ENCODE data around the gene RNF145.
A peak's percentile ranks its signal among the peaks of the same experiment; 100 is the strongest.
"Not testable (repeated sequence)": the region's sequence is repeated elsewhere in the genome, so short reads cannot be mapped to it uniquely, and the experiment has no call there.

Gene RNF145

DNA sequence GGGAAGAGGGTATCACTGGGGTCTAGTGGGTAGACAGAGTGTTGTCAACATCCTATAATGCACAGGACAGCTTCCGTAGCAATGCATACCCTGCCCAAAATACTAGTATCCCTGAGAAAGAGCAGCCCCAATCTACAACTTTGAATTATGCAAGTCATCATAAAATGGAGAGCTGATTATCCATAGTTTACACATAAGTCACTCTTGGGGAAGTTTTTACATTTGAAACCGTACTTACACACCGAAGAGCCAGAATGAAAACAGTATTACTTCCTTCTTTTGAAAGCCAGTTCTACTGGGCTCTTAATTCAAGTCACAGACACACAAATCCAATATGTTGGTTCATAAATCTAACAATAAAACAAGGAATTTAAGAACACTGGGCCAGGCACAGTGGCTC, 21.6 kb downstream of the RNF145 start:
- no peak for DNase-seq

GRCh38 chr5:159186319-159186718, 23.0 kb downstream of the RNF145 start:
- no peak for DNase-seq

DNA sequence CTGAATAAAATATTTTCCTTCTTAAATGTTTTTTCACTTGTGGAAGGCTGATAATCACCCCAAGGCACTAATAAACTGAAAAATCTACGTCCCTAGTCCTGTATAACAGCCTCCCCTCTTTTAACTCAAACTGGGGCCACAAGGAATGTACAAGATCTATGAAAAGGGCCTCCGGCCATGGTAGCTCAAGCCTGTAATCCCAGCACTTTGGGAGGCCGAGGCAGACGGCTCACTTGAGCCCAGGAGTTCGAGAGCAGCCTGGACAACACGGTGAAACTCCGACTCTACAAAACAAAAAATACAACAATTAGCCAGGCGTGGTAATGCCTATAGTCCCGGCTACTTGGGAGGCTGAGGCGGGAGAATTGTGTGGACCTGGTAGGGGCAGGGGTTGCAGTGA, 23.6 kb downstream of the RNF145 start:
- no peak for DNase-seq

DNA sequence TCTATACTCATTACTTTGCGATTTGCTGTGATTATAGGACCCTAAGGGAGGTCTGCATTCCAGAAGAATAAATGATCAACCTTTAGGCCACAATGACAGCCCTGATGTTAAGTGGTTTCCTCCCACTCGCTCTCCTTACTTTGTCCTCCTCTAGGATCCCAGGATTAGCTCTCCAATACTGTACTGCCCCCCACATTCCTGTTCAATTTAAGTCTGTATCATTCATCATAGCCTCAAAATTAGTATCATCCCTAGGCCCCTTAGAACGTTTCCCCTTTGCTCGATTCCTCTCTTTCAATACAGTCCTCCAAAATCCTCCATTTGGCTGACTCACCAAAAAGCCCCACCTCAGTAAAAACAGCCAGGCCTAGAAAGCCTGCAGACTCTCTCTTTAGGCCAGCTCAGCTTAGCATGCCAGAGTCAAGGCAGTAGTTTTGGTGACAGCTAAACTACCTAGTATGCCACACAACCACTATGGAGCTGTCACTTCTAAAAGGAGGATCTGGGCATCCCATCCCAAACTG, 24.4 kb downstream of the RNF145 start:
- peak; percentile 97 for DNase-seq

- peak; percentile 48 for DNase-seq
These were observed 25.1 kb downstream of the RNF145 start for GRCh38 chr5:159184236-159184635.

- DNase-seq, result no peak
These were observed 26.1 kb downstream of the RNF145 start for GRCh38 chr5:159183247-159183646.

- DNase-seq, result peak; percentile 58
These were observed 26.7 kb downstream of the RNF145 start for GRCh38 chr5:159182691-159183090.

- no peak for DNase-seq
These were observed 27.7 kb downstream of the RNF145 start for GRCh38 chr5:159181651-159182050.

DNA sequence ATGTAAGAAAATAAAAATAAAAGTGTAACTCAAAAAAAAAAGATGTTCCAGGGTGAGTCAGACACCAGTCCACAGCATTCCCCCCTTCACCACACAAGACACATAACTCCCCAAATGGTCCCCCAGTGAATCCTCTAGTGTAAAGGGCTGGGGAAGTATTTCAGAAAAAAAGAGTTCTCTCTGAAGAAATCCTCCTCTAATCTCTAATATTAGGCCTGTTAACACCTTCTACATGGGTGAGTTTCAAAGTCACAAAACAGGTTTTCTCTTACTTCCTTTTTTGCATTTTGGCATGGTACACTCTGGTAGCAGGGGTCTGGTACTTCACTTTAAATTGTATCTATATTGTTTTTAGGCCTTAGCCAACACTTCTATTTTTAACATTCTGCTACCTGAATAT, 28.2 kb downstream of the RNF145 start:
- DNase-seq, result peak; percentile 60

GRCh38 chr5:159179529-159180305, 29.6 kb downstream of the RNF145 start:
- no peak for DNase-seq

DNA sequence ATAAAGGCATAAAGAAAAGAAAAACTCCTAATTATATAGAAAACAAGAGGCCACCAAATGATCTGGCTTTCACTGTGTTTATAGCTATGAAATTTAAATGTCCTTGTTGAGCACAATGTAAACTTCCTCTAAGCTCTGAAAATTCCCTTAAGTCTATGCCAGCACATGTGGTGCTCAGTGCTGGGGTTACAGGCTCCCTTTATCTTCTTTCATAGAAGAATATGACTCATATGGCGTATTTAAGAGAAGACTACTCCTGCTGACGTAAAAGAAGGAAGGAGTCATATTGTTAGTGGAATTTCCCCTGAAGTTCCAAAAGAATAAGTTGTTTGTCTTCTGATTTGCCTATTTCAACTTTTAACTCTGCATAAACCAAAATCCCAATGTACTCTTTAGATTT, 30.4 kb downstream of the RNF145 start:
- DNase-seq, result peak; percentile 95

- no peak for DNase-seq
These were observed 33.8 kb downstream of the RNF145 start for GRCh38 chr5:159175547-159175946.

DNA sequence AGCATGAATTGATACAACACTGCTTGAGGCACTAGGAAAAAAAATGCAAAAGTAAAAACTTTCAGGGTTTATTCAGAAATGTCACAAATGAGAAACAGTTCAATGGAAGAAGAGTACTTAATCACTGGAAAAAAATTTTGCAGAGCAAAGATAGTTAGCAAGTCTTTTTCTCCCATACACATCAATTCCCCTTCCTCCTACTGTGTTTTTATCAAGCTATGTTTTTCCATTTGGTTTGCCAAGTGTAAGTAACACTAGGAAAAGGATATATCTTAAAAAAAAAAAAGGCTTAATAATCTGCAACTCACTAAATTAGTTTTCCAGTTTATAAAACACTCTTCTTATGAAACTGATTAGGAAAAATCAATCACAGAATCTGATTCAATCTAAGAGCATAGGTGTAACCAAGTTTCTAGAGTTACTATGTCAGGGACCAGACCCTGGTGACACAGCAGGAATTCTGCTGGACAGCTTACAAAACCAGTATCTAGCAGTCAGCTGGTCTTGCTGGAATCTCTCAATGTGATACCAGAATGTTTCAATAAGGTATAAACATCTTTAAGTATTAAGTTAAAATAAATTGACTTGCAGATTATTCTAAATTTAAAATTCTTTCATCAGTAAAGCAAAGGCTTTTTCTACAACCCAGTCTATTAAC, 34.7 kb downstream of the RNF145 start:
- no peak for DNase-seq

DNA sequence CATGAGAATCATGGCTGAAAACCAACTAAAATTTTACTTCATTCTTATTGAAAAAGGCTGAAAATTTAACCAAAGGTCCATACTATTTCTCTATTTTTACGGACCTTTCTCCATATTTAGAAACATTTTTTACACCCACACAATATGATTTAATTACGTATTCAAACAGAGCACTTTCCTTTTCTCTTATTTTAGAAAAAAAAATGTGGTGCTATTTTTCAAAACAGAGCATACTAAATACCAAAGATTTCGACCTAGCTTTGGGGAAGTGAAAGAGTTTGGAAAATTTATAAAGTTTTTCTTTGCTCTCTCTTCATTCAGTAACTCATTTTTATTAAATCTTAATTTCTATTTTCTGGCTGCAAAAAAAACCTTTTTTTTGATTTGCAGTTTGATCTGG, 38.1 kb downstream of the RNF145 start:
- DNase-seq, result no peak

- DNase-seq, result no peak
These were observed 39.3 kb downstream of the RNF145 start for GRCh38 chr5:159170021-159170420.

- DNase-seq, result no peak
These were observed 42.9 kb downstream of the RNF145 start for GRCh38 chr5:159166416-159166815.

DNA sequence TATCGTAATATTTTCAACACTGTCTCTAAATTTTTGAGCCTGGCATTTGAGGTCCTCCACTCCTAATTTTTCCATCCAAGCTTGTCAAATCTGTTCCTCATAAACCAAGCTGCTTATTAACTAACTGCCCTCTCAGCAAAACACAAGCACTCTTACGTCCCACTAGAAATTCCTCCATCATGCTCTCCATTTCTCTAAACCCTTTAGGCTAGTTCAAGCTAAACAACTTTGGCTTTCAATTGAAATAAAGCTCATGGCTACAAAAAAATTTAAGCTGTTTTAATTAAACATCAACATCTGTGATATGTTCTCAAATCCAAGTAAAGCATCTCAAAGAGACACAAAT, 45.7 kb downstream of the RNF145 start:
- no peak for DNase-seq

GRCh38 chr5:159163027-159163700, 46.2 kb downstream of the RNF145 start:
- peak; percentile 92 for DNase-seq

DNA sequence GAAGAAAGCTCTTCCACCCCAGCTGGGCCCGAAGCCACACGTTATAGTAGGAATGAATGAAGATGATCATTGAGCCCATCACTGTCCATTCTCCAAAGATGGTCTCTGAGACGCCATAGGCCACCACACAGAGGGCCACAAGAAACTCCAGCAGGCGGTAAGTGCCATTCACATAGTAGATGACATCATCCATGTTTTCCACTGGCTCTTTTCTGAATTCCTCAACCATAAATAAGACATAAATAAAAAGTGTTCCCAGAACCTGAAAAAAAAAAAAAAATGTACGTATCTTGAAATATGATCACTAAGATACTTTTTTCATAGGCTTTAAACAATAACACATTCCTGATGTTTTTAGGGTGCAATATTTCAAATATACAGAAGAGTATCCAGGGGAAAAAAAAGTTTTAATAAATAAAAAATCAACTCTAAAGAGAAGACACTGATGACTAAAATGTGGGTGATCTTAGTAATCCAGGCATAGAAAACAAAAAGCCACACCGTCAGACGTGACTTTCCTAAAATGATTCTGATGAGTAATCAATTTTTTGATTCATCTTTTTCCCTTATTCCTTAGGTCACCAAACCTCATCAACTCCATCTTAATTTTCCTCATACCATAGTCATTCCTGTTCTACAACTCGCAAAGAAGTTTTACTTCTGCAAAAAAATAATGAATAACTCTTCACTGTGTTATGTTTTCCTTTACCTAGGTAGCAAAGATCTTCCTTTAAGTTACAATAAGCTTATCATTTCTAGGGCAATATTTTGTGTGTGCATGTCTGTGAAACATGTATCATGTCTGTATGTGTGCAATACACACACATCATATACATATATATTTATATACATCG, 47.8 kb downstream of the RNF145 start:
- no peak for DNase-seq

DNA sequence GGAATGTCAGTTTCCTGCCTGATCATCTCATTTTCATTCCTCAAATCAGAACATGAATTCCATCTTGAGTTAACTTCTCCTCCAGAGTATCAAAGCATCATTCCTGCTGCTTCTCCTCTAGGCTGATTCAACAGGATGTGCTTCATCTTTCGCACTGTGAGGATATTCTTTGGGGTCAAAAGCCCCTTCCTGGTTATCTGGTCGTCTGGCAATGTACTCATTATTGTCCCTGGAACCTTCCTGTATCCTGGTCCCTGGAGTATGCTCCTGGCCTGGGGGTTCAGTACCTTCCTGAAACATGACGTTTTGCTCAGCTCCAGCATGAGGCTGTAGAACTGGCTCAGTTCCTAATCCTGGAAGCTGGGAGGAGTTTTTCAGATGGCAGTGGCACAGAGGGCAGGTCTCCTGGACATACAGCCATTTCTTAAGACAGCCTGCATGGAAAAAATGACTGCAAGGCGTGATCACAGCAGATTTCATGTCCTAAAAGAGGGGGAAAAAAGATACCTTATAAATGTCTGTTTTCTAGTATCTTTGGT, 50.7 kb downstream of the RNF145 start:
- not testable (repeated sequence) for DNase-seq

- DNase-seq, result no peak
These were observed 51.8 kb downstream of the RNF145 start for GRCh38 chr5:159157552-159157951.

All from fibroblast of skin of abdomen (primary cell).